ENCODE results near the gene HCRTR1.
A peak's percentile ranks its signal among the peaks of the same experiment; 100 is the strongest.

The HCRTR1 gene

DNA sequence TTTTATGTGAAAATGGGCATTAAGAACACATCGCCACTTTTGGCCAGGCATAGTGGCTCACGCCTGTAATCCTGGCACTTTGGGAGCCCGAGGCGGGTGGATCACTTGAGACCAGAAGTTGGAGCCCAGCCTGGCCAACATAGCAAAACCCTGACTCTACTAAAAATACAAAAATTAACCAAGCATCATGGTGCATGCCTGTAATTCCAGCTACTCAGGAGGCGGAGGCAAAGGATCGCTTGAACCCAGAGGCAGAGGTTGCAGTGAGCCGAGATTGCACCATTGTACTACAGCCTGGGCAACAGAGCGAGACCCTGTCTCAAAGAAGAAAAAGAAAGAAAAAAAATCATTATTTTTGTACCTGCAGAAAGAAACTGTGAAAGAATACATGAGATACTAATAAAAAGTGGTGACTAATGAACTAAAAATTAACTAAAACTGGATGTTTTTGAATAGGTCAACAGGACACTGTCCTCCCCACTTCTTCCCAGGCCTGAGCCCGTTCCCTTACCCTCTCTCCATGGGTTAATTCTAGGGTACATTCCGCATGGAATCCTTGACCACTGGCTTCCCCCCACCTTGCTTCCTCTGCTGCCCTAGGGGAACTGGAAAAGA is 49.4 kb upstream of the HCRTR1 start (continued):
- TF ChIP-seq SP7 (tag by site-specific recombination; IDR thresholded peaks at IDR 0.05) = no peak
- no peak for TF ChIP-seq ZNF114 (tag by site-specific recombination; IDR thresholded peaks at IDR 0.05)
- TF ChIP-seq, protein P1, sequence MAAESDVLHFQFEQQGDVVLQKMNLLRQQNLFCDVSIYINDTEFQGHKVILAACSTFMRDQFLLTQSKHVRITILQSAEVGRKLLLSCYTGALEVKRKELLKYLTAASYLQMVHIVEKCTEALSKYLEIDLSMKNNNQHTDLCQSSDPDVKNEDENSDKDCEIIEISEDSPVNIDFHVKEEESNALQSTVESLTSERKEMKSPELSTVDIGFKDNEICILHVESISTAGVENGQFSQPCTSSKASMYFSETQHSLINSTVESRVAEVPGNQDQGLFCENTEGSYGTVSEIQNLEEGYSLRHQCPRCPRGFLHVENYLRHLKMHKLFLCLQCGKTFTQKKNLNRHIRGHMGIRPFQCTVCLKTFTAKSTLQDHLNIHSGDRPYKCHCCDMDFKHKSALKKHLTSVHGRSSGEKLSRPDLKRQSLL (tag by site-specific recombination; IDR thresholded peaks at IDR 0.05) = no peak
- no peak for TF ChIP-seq ZNF792 (tag by site-specific recombination; IDR thresholded peaks at IDR 0.05)
- TF ChIP-seq, protein P2, sequence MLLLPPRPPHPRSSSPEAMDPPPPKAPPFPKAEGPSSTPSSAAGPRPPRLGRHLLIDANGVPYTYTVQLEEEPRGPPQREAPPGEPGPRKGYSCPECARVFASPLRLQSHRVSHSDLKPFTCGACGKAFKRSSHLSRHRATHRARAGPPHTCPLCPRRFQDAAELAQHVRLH (tag by site-specific recombination; IDR thresholded peaks at IDR 0.05) = no peak
- TF ChIP-seq ZNF214 (tag by site-specific recombination; IDR thresholded peaks at IDR 0.05; ENCODE audit: borderline replicate concordance) = no peak

DNA sequence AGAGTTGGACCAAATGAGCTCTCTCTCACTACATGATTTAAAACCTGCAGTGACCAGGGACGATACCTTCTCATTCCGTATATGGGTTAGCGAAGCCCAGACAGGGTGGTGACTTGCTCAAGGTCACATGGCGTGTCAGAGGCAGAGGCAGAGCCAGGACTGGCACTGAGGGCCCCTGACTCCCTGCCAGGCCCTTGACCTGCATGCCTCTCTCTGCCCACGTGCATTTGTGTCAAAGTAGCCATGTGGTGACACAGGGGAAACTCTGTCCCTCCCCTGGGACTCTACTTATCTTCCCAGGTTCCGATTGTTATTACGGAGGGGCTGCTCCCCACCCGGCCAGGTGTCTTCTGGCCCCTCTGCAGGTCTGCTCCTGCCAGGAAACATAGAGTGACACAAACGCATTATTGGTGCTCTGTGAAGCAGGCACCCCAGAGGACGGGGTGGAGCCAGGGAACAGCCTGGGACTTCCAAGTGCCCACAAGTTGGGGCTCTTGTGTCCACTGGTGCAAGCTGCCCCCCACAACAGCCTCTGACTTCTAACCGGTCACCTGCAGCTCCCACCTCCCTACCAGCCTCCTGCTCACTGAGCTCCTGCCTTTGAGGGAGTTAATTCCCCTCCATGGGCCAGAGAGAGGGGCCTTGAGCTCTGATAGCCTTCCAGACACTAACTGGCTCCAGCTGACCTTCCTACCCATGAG is 48.4 kb upstream of the HCRTR1 start:
- H3K27ac ChIP-seq (ENCODE audit: extremely low read depth, low read depth, low read length) = no peak overlapping the region
- TF ChIP-seq ZNF747 (tag by site-specific recombination; IDR thresholded peaks at IDR 0.05) (no peak), ZIC2 (tag by site-specific recombination; IDR thresholded peaks at IDR 0.05) (0 out of 2 replicates have a peak, but pooled peaks have one; percentile 11), ZNF776 (tag by site-specific recombination; IDR thresholded peaks at IDR 0.05; ENCODE audit: borderline replicate concordance) (no peak), ZNF843 (tag by site-specific recombination; IDR thresholded peaks at IDR 0.05) (no peak), RBAK (tag by site-specific recombination; IDR thresholded peaks at IDR 0.05) (no peak), ZNF341 (tag by site-specific recombination; IDR thresholded peaks at IDR 0.05; ENCODE audit: low read depth) (0 out of 2 replicates have a peak, but pooled peaks have one; percentile 45), ZNF423 (tag by site-specific recombination; IDR thresholded peaks at IDR 0.05) (no peak), ZNF155 (tag by site-specific recombination; IDR thresholded peaks at IDR 0.05) (no peak)
- TF ChIP-seq, protein P3, sequence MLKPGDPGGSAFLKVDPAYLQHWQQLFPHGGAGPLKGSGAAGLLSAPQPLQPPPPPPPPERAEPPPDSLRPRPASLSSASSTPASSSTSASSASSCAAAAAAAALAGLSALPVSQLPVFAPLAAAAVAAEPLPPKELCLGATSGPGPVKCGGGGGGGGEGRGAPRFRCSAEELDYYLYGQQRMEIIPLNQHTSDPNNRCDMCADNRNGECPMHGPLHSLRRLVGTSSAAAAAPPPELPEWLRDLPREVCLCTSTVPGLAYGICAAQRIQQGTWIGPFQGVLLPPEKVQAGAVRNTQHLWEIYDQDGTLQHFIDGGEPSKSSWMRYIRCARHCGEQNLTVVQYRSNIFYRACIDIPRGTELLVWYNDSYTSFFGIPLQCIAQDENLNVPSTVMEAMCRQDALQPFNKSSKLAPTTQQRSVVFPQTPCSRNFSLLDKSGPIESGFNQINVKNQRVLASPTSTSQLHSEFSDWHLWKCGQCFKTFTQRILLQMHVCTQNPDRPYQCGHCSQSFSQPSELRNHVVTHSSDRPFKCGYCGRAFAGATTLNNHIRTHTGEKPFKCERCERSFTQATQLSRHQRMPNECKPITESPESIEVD (tag by site-specific recombination; IDR thresholded peaks at IDR 0.05) = no peak
- TF ChIP-seq, protein P4, sequence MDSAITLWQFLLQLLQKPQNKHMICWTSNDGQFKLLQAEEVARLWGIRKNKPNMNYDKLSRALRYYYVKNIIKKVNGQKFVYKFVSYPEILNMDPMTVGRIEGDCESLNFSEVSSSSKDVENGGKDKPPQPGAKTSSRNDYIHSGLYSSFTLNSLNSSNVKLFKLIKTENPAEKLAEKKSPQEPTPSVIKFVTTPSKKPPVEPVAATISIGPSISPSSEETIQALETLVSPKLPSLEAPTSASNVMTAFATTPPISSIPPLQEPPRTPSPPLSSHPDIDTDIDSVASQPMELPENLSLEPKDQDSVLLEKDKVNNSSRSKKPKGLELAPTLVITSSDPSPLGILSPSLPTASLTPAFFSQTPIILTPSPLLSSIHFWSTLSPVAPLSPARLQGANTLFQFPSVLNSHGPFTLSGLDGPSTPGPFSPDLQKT (IDR thresholded peaks at IDR 0.05; ENCODE audit: borderline replicate concordance, low read depth, low read length) = no peak
- TF ChIP-seq, protein P5, sequence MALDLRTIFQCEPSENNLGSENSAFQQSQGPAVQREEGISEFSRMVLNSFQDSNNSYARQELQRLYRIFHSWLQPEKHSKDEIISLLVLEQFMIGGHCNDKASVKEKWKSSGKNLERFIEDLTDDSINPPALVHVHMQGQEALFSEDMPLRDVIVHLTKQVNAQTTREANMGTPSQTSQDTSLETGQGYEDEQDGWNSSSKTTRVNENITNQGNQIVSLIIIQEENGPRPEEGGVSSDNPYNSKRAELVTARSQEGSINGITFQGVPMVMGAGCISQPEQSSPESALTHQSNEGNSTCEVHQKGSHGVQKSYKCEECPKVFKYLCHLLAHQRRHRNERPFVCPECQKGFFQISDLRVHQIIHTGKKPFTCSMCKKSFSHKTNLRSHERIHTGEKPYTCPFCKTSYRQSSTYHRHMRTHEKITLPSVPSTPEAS (tag by site-specific recombination; IDR thresholded peaks at IDR 0.05) = no peak
- H3K4me3 ChIP-seq (ENCODE audit: low read depth, low read length) = no peak overlapping the region
- no peaks in the 10 kb centered on the region for H3K4me1 ChIP-seq (ENCODE audit: control insufficient read depth, insufficient read depth, low read length)
- no peaks in the 10 kb centered on the region for H3K36me3 ChIP-seq (ENCODE audit: control insufficient read depth in 2 of 2, insufficient read depth in 1 of 2, low read length in 2 of 2)
- ChIA-PET CTCF (interaction anchor here (0.8 to 3.7 kb wide), 2 partner anchors 24 to 174 kb away, joined by 5 to 16 read pairs; no protein-coding TSS in a partner anchor), POLR2A (no interaction called here)
- no peaks in the 10 kb centered on the region for H3K9me3 ChIP-seq (ENCODE audit: control insufficient read depth, insufficient read depth, low read depth, low read length)

Measured in HEK293 (cell line).